NCI-H82 treated with DMSO at 0.1 percent for 48 hours (cell line): ENCODE data around the gene C16orf74.
A peak's percentile ranks its signal among the peaks of the same experiment; 100 is the strongest.

ENCODE experiments used
- DNase-seq: peaks from one replicate; lab custom pipeline; 2025; ENCODE audit not compliant: unreplicated experiment; lab: John Stamatoyannopoulos, UW

C16orf74 gene

DNA sequence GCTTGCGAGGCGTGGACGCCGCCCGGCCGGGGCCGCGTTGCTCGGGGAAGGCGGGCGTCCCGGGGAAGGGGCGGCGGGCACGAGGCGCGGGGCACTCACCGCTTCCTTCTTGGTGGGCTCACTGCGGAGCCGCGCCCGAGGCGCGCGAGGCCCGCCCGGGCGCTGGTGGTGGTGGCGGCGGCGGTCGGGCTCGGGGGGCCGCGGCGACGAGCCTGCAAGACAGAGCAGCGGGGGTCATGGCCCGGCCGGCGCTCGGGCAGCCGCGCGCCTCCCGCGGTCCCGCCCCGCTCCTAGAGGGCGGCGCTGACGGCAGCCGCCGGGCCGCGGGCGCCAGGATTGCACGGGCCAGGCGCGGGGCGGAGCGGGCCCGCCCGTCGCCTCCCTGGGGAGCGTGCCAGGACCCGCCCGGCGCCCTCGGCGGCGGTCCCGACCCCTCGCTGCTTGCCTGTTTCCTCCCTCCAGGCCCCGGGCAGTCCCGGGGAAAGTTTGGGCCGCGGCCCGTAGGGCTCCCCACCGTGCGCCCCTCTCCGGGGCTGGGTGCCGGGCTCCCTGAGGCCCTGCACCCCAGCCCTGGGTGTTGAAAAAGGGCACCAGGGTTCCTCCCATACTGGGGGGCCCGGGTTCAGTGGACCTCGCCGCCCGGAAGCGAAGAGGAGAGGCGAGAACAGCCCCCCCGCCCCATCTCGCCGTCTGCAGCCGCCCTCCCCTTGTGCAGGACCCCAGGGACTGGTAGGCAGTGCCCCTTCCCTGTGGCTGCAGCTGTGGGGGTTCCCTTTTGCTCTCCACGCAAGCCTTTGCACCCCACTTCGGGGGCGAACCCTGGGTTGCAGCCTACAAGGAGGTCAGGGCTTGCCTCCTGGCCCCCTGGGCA, at the start of gene C16orf74:
C16orf74 (minus strand) TSS at position 270 of the 871 bp plus-strand sequence. CDS start 15,879 bp downstream, outside the sequence.
- DNase-seq = no peak

DNA sequence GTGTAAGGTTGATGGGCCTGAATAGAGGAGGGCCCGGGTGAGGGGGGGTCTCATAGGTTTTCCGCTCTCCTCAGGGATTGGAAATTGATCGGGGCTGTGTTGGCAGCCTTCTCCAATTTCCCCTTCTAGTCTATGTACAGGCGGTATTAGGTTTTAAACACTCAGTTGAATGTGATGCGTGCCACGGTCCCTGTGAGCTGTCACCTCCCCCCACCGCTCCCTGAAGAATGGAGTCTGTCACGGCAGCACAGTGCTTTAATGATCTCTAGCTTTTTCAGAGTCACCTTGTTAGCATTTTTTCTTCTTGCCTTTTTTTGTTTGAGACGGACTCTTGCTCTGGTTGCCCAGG, 49.4 kb upstream of the C16orf74 start:
- DNase-seq = no peak

DNA sequence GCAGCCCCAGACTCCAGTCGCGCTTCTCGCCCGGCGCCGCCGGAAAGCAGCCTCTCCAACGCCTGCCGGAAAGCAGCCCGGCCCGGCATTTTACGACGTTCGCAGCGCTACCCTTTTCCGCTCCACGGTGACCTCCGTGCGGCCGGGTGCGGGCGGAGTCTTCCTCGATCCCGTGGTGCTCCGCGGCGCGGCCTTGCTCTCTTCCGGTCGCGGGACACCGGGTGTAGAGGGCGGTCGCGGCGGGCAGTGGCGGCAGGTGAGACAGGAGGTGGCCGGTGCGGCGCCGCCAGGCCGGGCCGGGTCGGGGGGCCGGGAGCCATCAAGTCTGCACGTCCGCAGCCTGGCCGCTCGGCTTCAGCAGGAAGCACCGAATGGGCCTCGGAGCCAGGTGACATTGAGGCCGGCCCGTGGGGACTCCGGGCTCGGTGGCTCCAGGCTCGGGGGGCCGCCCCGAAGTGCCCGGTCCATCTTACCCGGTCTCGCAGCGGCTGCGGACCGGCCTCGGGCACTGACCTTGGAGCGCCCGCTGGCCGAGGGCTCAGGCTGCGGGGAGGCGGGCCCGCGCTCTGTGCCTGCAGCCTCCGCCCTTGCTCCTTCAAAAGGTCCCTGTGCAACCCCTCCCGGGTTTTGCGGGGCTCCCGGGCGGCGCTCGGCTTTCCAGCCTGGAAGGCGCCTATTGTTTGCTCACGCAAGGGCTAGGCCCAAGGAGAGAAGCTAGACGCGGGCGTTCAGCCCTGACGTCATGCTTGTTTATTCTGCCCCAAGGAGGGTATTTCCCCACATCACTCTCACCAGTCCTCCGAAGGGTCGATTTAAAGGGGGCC, 48.8 kb upstream of the C16orf74 start, which contains the start of the genes COX4I1 and EMC8:
COX4I1 (plus strand) TSS at position 199 of the 824 bp plus-strand sequence. CDS start 1,511 bp downstream, outside the sequence.
EMC8 (minus strand) TSS at position 48 of the 824 bp plus-strand sequence. CDS start 249 bp downstream, outside the sequence.
- DNase-seq = peak; percentile 59

DNA sequence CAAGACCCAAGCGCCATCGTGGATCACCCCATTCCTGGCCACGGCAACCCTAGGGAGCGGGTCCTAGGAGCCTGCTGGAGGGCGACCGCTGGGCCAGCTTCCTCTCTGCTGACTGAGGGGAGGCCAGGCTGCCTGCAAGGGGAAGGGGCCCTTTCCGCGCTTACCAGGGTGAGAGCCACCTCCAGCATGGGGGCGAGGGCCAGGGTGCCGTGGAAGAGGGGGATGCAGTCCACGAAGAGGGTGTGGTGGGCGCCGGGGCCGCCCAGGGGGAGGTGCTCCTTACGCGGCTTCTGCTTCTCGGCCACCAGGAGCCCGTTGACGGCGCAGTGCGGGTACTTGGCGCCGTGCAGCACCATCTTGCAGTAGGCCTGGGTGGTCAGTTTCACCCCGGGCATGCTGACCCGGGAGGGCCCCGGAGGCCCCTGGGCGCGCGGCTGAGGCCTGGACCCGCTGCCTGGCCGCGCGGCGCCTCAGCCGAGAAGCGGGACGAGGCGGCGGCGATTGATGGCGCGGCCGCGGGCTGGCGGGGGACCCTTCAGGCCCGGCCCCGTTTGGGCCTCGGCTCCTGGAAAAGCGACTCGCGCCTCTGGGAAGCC, 48.1 kb upstream of the C16orf74 start:
- DNase-seq = no peak

DNA sequence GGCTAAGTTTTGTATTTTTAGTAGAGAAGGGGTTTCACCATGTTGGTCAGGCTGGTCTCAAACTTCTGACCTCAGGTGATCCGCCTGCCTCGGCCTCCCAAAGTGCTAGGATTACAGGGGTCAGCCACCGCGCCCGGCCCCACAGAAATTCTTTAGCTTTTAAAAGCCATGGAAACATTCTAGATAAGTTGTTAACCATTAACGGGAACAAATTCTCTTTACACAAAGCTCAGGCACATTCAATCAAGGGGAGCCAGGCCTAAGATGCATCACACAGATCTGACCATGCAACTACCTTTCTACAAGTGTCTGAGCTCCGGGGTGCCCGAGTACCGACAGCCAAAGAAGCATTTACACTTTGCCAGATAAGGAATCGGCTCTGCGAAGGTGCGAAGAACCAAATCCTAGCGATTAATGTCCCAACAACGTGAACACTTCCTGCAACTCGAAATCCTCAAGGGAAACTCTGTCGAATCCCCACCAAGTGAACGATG, 47.4 kb upstream of the C16orf74 start:
- no peak for DNase-seq

DNA sequence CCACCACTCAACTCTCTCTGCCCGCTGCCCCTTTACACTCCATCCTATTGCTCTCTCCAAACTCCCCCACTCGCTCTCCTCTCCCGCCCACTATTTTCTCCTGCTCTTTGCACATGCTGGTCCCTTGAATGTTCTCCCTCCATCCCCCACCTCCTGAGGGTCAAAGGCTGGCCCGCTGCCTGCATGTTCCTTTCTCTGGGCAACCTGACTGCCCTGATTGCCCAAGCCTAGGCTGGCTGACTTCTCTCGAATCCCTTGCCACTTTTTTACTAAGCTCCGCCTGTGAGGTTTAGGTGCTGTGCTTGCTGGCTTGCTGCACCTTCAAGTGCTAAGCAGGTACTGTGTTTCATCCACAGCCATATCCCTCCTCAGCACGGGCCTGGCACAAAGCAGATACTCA, 45.7 kb upstream of the C16orf74 start:
- DNase-seq = no peak

DNA sequence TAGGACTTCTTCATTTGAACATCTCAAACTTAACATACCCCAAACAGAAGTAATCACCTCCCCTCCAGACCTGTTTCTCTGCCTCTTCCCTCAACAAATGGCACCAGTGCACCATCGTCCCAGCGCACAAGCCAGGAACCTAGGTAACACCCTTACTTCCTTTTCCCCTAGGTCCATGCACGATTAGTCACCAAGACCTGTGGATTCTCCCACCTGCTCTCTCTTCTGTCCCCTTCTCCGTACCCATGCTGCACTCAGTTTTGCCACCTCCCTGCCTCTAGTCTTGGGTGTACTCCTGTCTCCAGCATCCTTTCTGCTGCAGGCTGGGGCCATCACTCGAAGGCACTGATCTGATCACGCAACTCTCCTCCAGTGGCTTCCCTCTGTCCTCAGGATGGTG, 45.3 kb upstream of the C16orf74 start:
- no peak for DNase-seq

DNA sequence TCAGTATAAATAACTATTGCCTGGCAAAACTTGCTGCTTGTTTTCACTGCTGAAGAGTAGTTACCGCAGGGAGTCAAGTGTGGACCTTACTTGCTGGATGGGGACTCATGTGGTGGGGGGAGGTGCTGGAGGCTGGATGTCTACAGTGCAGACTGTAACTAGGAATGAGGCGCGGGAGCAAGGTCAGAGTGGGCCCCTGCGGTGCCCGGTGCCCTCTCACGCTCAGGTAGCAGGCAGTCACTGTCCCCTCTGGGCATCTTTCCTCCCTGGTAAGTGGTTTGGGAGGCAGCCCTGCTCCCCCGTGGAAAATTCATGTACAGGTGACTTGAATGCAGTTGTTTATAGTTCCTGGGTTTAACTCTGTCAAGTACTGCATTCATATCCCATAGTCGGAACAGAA, 43.8 kb upstream of the C16orf74 start:
- no peak for DNase-seq

DNA sequence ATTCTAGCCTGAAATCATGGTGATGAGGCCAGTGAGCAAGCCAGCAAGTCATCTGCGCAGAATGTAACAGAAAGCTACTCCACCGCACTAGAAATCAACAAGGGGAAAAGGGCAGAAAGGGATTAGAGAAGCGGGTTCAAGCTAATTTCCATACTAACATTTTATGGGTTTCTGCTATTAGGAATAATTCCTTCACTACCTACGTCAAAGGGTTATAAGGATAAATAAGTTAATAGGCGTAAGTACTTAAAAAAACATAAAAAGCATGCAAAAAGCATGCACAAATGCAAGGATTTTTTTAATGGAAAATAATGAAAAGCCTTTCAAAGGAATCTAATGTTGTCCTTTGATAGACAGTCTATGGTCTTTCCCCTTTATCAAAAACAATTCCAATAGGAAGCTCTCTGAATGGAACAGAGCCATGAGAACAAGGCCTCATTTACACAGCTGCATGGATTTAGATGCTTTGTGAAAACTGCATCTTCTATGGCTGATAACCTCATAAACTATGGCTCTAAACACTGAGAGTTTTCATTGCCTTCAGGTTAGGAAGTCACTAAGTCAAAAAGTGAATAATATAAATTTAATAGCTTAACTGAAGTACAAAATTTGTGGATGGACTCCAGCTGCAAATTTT, 42.9 kb upstream of the C16orf74 start:
- DNase-seq = no peak

DNA sequence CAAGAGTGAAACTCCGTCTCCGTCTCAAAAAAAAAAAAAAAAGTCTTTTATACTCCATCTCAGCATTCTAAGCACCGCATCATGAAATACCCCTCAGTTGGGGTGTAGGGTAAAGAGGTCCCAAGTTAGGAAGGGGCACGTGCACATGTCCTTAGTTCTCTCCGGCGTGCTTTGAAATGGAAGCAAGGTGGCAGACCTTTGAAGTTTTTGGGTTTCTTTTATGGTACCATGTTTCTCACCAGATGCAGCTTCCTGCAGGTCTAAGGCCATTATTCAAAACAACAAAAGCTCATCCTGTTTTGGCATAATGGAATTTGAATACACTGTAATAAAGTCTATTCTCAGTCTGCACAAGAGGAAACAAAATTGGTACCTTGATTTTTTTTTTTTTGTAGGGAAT, 38.9 kb upstream of the C16orf74 start:
- no peak for DNase-seq

DNA sequence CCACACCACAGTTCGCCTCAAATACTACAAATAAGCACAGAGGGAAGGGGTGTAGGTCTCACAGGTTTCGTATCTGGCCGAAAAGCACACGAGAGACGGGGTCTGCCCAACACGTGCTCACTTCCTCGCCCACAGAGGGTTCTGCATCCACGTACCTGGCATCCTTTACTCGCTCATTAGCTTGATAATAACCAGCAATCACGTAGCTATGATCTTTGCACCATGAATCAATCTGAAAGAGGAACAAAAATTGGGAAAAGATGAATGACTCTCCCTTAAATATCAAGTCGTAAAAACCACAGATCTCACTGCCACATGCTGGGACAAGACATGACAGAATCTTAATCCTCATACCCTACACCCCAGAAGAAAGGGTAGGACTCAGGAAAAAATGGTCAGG, 37.9 kb upstream of the C16orf74 start:
- no peak for DNase-seq

DNA sequence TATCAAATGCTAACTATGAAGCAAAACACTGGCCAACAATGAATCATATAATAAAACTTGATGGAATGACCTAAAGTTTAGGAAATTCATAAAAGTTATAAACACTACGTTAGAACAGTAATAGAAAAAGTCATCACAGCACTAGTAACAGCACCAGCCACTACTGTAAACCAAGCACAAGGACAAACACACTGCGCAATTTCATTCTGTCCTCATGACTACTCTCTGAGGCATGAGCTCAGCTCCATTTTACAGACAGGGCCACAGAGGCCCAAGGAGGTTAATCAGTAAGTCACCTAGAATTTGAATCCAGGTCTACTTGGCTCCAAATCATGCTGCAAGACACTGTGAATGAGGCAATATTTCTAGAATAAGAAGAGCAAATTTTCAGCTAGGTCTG, 35.0 kb upstream of the C16orf74 start:
- no peak for DNase-seq

DNA sequence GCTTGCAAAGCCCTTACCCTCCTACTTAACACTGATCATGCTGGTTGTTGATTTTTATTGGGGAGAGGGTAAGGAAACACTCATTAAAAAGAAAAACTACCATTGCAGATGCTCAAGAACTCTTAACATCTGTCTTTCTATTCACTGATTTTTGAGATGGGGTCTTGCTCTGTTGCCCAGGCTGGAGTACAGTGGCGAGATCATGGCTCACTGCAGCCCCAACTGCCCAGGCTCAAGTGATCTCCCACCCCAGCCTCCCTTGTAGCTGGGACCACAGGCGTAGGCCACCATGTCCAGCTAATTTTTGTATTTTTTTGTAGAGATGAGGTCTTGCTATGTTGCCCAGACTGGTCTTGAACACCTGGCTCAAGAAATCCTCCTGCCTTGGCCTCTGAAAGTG, 33.9 kb upstream of the C16orf74 start:
- no peak for DNase-seq

DNA sequence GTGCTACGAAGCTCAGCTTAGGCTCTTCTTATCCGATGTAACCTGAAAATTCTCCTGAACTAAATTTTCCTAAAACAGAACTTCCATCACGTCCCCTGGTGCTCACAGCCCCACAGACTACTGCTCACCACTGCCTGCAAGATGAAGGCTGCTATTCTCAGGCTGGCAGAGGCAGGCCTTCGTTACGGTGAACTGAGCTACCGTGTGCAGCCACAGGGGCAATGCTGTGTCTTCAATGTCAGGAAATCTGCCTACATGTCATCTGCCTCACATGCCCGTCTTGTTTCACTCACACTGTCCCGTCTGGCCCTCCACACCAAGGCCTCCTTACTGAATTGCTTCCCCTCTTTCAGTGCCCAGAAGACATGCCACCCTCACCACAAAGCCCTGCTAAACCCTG, 32.5 kb upstream of the C16orf74 start:
- DNase-seq = no peak

DNA sequence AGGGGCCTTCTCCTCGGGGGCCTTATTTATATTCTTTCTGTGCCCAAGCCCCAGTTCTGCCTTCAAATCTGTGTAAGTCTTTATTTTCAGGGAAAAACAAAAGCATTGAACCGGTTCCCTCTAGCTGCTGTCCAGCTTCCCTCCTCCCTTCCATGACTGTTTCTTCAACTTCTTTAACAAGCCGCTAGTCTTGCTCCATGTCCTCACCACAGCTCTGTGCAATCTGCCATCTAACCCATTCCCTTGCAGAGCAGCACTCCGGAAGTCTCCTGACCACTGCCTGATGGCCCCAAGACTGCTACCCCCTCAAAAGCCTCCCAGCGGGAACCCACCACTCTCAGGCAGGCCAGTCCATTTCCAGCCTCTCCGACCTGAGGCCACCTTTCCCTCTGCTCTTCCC, 31.6 kb upstream of the C16orf74 start:
- DNase-seq = no peak

DNA sequence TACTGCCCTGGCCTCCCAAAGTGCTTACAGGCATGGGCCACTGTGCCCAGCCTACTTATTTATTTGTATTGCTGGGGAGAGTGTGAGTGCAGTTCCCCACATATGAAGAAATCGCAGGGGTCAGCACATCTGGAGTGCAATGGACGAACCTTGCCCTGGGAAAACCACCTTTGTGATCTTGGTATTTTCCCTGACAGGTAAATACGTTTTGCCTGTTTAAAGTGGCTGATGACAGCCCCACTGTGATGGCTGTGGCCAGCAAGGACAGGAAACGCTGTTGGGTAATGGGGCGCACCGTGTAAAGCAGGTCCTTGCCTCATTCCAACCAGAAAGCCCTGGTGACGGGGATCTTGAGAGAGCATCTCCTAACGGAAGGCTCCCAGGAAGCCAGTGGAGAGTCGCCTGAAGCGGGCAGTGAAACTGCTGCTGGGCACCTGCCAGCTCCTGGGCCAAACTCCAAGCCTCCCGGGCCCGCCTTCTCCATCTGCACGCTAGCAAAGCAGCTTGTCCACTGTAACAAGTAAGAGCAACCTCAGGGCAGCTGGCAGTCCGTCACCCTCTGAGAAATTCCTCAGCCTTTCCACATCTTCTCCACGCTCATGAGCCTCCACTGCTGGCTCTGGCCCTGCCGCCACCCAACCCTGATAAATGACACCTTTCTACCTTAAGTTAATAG, 30.9 kb upstream of the C16orf74 start:
- no peak for DNase-seq

DNA sequence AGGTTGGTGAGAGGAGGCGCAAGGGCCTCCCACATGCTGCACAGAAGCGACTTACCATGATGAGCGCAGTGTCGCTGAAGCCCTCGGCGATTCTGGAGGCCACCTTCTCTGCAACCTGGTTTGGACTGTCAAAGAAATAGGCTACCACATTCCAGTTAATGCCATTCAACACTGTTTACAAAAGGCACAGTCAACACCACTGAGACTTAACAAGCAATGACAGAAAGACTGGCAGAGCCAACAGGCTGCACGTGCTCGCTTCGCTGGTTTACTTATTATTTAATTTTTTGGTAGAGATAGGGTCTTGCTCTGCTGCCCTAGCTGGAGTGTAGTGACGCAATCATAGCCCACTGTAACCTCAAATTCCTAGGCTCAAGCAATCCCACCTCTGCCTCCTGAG, 30.3 kb upstream of the C16orf74 start:
- no peak for DNase-seq

DNA sequence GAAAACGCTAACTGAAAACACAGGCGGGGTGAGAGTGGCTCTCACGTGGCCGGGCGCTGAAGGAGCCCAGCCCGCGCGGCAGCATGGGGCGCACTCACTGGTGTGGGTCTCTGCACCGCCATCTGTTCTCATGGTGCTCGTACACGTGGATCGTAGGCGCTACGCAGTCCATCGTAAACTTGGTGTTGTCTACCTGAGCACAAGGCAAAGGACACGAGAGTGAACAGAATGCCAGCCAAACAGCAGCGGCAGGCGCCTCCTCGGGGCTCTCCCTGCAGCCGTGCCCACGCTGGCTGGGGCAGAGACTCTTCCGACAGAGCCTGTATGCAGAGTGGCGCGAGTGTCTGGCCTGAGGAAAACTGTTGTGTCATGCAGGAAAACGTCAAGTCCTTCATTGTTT, 29.4 kb upstream of the C16orf74 start:
- DNase-seq = no peak

DNA sequence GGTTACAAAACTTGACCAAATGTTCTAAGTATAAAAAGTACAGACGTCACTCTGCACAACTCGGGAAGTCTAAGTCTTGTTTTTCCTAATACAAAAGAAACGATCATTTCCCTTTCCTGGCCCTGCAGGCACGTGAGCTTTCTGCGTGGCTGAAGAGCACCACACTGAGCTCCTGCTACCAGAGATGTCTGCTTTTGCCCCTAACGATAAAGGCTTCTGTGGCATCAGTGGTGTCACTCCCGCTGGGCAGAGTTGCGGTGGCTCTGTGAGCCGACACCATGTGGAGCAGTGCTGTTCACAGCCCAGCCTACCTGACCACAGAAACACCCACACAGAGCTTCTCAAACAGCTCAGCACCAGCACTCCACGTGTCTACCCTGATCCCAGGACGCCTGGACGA, 28.0 kb upstream of the C16orf74 start:
- no peak for DNase-seq

DNA sequence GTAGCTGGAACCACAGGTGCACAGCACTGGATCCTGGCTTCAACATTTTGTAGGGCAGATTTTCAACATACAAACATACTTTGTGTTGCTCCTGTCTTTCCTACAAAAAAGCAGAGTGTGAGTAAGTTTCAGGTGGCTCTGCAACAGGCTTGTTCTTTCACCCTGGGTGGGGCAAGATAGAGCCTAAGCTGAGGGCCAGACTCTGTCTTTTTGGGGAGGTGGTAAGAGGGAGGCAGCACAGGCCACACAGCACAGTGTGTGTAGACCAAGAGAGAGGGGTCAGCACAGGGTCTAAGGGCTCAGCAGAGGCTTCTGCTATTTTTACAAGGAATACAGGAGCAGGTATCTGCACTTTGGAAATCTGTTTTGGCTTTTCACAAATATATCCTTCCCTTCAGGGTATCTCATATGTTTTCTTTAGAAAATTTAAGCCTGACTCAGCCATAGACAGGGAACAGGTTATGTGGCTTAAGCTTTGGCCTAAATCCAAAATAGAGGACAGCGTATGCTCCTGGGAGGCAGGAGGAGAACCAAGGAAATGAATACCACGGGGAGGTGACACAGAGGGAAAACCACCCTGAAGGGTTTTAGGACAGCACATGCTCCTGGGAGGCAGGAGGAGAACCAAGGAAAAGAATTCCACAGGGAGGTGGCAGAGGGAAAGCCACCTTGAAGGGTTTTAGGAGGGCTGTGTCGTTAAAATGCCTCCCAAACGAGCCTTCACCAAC, 26.9 kb upstream of the C16orf74 start:
- DNase-seq = no peak
